ENCODE results near the gene SIPA1L3.

DNA sequence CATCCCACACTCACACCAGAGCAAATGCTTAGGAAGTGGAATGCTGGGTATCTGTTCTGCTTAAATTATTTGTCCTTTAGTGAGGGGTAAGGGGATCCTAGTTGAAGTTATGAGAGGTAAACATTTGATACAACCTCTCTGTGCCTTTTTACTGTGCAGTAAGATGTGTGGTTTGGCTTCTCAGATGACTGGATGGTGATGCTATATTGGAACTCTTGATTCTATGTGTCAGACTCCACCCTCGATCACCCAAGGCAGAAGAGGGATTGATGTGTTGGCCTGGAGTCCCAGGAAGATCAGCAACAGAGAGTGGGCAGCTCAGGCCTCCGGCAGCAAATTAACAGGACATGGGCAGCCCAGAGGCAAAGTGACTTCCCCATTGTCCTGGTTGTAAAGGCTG is 66.7 kb downstream of the SIPA1L3 start:
- TF ChIP-seq, protein P1, sequence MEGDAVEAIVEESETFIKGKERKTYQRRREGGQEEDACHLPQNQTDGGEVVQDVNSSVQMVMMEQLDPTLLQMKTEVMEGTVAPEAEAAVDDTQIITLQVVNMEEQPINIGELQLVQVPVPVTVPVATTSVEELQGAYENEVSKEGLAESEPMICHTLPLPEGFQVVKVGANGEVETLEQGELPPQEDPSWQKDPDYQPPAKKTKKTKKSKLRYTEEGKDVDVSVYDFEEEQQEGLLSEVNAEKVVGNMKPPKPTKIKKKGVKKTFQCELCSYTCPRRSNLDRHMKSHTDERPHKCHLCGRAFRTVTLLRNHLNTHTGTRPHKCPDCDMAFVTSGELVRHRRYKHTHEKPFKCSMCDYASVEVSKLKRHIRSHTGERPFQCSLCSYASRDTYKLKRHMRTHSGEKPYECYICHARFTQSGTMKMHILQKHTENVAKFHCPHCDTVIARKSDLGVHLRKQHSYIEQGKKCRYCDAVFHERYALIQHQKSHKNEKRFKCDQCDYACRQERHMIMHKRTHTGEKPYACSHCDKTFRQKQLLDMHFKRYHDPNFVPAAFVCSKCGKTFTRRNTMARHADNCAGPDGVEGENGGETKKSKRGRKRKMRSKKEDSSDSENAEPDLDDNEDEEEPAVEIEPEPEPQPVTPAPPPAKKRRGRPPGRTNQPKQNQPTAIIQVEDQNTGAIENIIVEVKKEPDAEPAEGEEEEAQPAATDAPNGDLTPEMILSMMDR (IDR thresholded peaks at IDR 0.05) = no peak
- no peak for TF ChIP-seq POLR2A (IDR thresholded peaks at IDR 0.05)
